ENCODE data around the gene CAPN7.
A peak's percentile ranks its signal among the peaks of the same experiment; 100 is the strongest.
"Not testable (repeated sequence)": the region's sequence is repeated elsewhere in the genome, so short reads cannot be mapped to it uniquely, and the experiment has no call there.

The CAPN7 gene

GRCh38 chr3:15205934-15206661 is at the start of gene CAPN7:
Gene CAPN7, plus strand, starts transcription at chr3:15206246. Its CDS starts 250 bp downstream, at chr3:15206496.
- DNase-seq (ENCODE audit: low read depth), result peak; percentile 96

GRCh38 chr3:15157441-15157840 is 48.6 kb upstream of the CAPN7 start:
- DNase-seq (ENCODE audit: low read depth), result no peak

- no peak for DNase-seq (ENCODE audit: low read depth)
Measured at GRCh38 chr3:15159501-15160136, 46.4 kb upstream of the CAPN7 start.

- DNase-seq (ENCODE audit: low read depth), result no peak
Measured at GRCh38 chr3:15160662-15161061, 45.4 kb upstream of the CAPN7 start.

GRCh38 chr3:15161133-15161532 is 44.9 kb upstream of the CAPN7 start:
- no peak for DNase-seq (ENCODE audit: low read depth)

GRCh38 chr3:15163656-15164055 is 42.4 kb upstream of the CAPN7 start:
- DNase-seq (ENCODE audit: low read depth), result not testable (repeated sequence)

- DNase-seq (ENCODE audit: low read depth), result no peak
Measured at GRCh38 chr3:15164340-15164739, 41.7 kb upstream of the CAPN7 start.

GRCh38 chr3:15165061-15165460 is 41.0 kb upstream of the CAPN7 start:
- DNase-seq (ENCODE audit: low read depth), result no peak

- DNase-seq (ENCODE audit: low read depth), result not testable (repeated sequence)
Measured at GRCh38 chr3:15166391-15166790, 39.7 kb upstream of the CAPN7 start.

- no peak for DNase-seq (ENCODE audit: low read depth)
Measured at GRCh38 chr3:15171096-15171495, 35.0 kb upstream of the CAPN7 start.

- no peak for DNase-seq (ENCODE audit: low read depth)
Measured at GRCh38 chr3:15172806-15173205, 33.2 kb upstream of the CAPN7 start.

- no peak for DNase-seq (ENCODE audit: low read depth)
Measured at GRCh38 chr3:15174953-15175352, 31.1 kb upstream of the CAPN7 start.

- no peak for DNase-seq (ENCODE audit: low read depth)
Measured at GRCh38 chr3:15175605-15176004, 30.4 kb upstream of the CAPN7 start.

- no peak for DNase-seq (ENCODE audit: low read depth)
Measured at GRCh38 chr3:15180042-15180611, 25.9 kb upstream of the CAPN7 start.

GRCh38 chr3:15181511-15181910 is 24.5 kb upstream of the CAPN7 start:
- DNase-seq (ENCODE audit: low read depth), result no peak

- no peak for DNase-seq (ENCODE audit: low read depth)
Measured at GRCh38 chr3:15181963-15182362, 24.1 kb upstream of the CAPN7 start.

- DNase-seq (ENCODE audit: low read depth), result no peak
Measured at GRCh38 chr3:15183011-15183410, 23.0 kb upstream of the CAPN7 start.

- no peak for DNase-seq (ENCODE audit: low read depth)
Measured at GRCh38 chr3:15185404-15185803, 20.6 kb upstream of the CAPN7 start.

- no peak for DNase-seq (ENCODE audit: low read depth)
Measured at GRCh38 chr3:15186101-15186476, 20.0 kb upstream of the CAPN7 start.

- DNase-seq (ENCODE audit: low read depth), result not testable (repeated sequence)
Measured at GRCh38 chr3:15186477-15187164, 19.4 kb upstream of the CAPN7 start.

GRCh38 chr3:15197340-15198029 is 8.6 kb upstream of the CAPN7 start:
- DNase-seq (ENCODE audit: low read depth), result no peak

- no peak for DNase-seq (ENCODE audit: low read depth)
Measured at GRCh38 chr3:15198686-15199085, 7.4 kb upstream of the CAPN7 start.
